ES-I3 (cell line): ENCODE data around the gene BMP6.

Experiments
- H3K36me3 ChIP-seq: 2 replicates; pipeline ENCODE4 v1.6.1; 2013; ENCODE audit warnings: mild to moderate bottlenecking, low read length, control low read depth, moderate library complexity; ENCODE audit not compliant: insufficient read depth
- H3K4me1 ChIP-seq: 2 replicates; pipeline ENCODE4 v1.6.1; 2013; ENCODE audit warnings: mild to moderate bottlenecking, control low read depth, low read length; ENCODE audit not compliant: insufficient read depth
- H3K9ac ChIP-seq: 2 replicates; pipeline ENCODE4 v1.6.1; 2013; ENCODE audit warnings: low read depth, mild to moderate bottlenecking, low read length, moderate library complexity
- H3K9me3 ChIP-seq: 2 replicates; pipeline ENCODE4 v1.6.1; 2013; ENCODE audit warnings: mild to moderate bottlenecking, low read length, moderate library complexity; ENCODE audit not compliant: control insufficient read depth, insufficient read depth

BMP6 gene

DNA sequence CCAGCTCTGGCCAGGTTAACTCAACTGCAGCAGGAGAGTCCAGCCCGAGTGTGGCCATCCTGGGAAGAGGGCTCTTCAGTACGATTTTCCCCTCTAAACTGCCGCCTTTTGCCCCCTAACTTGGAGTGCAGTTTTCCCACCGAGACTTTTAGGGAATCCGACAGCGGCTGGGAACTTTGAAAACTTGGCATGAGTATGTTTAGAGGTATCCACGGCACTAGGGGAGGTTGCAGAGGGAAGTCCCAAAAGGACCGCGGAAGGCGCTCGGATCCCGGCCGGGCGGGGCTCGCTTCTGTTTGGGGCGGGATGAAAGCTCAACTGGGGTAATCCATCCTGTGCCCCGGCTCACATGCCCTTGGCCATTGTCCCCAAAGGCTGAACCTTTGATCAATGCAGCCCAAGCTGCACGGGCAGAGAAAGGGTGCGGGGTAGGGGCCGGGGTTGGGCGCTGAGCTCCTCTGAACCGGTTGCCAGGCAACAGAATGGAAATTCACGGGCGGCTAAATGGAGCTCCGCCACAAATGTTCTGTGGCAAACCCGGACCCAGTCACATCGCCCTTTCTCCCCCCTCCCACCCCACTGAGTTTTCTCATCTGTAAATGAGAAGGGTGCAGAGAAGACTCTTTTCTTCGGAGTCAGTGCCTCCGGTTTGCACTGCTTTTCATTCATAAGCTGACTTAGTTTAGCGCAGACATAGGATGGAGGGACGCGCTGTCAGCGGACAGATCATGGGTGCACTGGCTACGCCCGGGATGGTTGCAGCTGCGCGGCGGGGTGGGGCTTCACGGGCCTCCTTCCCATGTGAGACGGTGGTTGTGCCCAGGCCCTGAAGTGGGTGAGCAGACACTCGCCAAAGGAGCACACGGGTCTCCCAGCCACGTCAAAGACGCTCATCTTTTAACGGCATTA, 2.3 kb downstream of the BMP6 start:
- no peaks in the 10 kb centered on the region for H3K9me3 ChIP-seq
- H3K9ac ChIP-seq = peak overlapping the region; percentile 43; the same call in 1 of the 2 replicates
- no peaks in the 10 kb centered on the region for H3K36me3 ChIP-seq
- H3K4me1 ChIP-seq = peaks cover 13% of the 10 kb centered on the region

DNA sequence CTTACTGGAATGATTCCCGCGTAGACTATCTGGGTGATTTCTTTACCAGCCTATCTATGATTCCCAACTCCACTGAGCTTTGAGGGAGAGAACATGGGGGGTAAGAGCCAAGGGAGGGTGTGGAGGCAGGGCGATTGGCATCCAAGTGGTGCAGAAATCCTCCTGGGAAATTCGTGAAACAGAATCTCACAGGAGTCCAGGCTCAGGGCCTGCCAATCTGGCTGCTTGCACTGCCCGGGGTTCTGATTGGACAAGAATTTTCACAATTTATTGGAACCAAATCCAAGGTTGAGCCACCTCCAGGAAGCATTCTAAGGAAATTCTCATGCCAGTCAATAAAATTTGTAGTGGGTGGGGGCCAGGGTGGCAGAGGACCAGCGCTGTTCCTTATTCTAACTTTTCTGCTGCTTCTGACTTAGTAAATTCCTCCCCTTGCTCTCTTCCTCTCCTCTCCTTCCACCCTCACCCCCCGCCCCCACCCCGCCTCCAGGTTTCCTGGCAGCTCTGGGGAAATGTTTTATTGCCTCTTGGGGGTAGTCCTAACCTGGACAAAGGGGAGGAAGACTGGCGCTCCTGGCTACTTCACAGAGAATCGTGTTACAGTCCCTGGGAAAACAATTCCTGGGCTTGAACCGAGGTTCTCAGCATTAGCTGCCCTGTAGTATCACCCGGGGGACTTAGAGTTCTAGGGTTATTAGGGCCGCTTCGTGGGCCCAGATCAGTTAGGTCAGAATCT, 3.1 kb downstream of the BMP6 start:
- peaks cover 13% of the 10 kb centered on the region for H3K4me1 ChIP-seq
- peak overlapping the region; percentile 43; the same call in 1 of the 2 replicates for H3K9ac ChIP-seq
- H3K36me3 ChIP-seq = no peaks in the 10 kb centered on the region
- no peaks in the 10 kb centered on the region for H3K9me3 ChIP-seq

DNA sequence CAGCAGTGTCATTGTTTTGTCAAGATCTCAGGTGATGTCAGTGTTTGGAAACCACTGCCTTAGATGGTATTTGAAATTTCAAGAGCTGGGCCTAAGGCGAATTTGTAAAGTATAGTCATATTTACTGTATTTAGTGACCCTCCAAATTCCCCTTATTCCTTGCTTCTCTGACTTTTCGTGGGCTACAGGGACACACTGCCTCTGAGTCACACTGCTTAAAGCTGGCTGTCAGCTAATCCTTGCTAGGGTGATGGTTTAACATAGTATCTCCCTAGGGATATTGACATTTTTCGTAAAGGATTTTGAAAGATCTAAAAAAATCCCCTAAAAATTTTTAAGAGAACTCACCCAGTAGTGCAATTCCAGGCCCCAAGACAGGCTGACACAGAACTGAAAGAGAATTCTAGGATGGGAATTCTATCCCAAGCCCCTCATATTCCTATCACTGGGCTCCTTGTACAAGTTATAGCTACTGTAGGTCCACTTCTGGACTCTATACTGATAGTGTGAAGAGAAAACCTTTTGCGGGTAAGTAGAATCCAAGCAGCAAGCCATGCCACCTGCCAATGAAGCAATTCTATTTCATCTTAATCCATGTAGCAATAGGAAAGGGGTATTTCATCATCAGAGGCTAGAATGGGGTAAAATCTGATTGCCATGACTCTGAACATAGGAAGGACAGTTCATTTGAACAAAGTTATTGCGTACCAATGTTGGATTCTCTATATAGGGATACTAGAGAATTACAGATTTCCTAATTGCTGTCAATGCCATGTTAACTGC, 4.3 kb downstream of the BMP6 start:
- Histone ChIP-seq H3K4me1 (peaks cover 13% of the 10 kb centered on the region), H3K9ac (no peak overlapping the region), H3K36me3 (no peaks in the 10 kb centered on the region), H3K9me3 (no peaks in the 10 kb centered on the region)

DNA sequence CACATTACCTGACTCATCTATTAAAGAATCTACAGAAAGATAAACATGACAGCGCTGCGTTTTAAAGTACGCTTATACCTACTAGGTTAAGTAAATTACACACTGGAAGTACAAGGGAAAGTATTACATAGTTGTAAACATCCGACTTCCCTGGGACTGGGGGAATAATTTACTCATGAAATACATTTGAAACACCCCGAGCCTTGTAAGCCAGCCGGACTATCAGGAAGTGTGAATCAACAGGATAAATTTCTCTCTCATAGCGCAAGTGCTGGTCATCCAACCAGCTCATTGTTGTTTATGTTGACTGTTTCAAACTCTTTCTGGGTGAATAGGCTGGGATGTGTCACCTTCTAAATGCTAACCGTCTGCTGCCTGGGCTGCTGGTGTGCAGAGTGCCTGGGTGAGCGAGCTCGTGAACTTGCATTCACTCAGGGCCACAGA, 4.9 kb downstream of the BMP6 start:
- Histone ChIP-seq H3K4me1 (peaks cover 13% of the 10 kb centered on the region), H3K9ac (no peak overlapping the region)

DNA sequence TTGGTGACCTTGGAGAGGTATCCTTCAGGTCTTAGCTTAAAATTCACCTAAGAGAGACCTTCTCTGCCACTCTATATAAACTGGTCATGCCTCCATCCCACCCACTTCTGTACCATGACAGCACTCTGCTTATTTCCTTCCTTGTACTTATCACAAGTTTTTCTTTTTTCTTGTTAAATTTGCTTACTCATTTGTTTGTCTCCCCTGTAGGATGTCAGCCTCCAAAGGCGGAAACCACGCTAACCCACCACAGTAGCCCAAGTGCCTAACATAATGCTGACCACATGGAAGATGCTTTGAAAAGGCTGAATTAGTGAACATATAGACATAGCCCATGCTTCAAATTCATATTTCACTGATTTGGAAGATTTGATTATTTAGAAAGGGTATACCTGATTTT, 5.4 kb downstream of the BMP6 start:
- H3K4me1 ChIP-seq = peaks cover 13% of the 10 kb centered on the region
- H3K36me3 ChIP-seq = no peaks in the 10 kb centered on the region
- no peaks in the 10 kb centered on the region for H3K9me3 ChIP-seq
- no peak overlapping the region for H3K9ac ChIP-seq

More for the DNA sequence above, 4.9 kb downstream of the BMP6 start:
- Histone ChIP-seq H3K9me3 (no peaks in the 10 kb centered on the region), H3K36me3 (no peaks in the 10 kb centered on the region)

DNA sequence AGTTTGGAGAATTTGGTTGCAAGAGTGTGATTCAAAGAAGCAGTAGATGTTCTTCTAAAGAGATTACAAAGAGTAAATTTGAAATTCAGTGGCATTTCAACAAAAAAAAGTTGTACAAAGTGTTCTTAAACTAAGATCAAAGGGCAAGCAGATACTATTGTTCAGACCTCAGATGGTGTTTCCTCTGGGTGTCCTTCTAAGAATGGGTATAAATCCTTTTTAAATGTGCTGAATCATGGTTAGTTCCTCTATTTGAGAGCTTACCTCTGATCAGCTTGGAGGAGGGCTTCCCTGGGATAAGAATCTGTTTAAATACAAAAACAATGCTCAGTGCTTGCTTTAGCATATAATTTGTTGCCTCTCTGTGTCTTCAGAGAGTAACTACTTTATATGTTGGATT, 6.3 kb downstream of the BMP6 start:
- Histone ChIP-seq H3K9me3 (no peaks in the 10 kb centered on the region), H3K4me1 (peaks cover 13% of the 10 kb centered on the region), H3K9ac (no peak overlapping the region), H3K36me3 (no peaks in the 10 kb centered on the region)

DNA sequence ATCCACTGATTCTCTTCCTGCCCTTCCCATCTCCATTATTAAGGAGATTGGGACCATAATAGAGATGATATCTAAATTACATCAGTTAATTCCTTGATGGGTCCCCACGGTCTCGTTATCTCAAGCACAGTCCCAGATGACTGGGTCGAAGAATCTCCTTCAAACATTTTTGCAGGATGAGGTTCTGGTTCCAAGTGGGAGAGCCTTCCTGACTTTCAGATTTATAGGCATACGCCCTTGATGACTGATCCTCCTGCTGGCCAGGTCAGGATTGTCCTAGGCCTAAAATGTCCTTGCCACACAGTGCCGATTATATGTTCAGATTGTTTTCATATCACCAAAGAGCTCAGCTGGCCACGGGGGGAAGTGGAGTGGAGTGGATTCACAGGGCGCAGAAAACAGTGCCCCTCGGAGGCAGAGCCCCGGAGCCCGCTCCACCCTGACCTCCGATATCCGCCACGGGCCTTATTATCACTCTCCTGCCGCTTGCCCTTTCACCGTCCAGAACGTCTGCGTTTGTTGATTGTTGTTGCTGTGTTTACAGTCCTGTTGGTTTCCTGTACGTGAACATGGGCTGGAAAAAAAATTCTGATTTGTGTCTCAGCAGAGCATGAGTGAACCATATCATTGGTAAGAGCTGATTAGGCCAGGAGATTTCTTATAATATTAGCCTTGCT, 8.9 kb downstream of the BMP6 start:
- peaks cover 7% of the 10 kb centered on the region; the same call in 1 of the 2 replicates for H3K4me1 ChIP-seq
- no peaks in the 10 kb centered on the region for H3K9me3 ChIP-seq
- no peaks in the 10 kb centered on the region for H3K36me3 ChIP-seq
- no peak overlapping the region for H3K9ac ChIP-seq

DNA sequence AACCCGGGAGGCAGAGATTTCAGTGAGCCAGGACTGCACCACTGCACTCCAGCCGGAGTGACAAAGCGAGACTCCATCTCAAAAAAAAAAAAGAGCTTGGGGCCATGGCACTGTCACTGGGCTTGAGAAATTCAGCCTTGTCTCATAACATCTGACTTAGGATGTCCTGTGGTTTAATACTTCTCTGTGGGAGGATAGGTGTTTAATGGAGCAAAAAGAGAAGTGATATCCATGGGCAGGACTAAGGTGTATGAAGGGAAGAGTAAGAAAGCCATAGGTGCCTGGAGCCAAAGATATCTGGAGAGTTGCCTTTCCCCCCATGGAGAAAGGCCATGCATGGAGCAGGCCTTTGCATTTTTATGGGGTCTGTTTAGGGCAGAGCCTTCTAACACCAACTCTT, 11.2 kb downstream of the BMP6 start:
- no peaks in the 10 kb centered on the region for H3K36me3 ChIP-seq
- no peak overlapping the region for H3K9ac ChIP-seq
- no peaks in the 10 kb centered on the region for H3K9me3 ChIP-seq
- H3K4me1 ChIP-seq = peaks cover 4% of the 10 kb centered on the region; the same call in 1 of the 2 replicates

DNA sequence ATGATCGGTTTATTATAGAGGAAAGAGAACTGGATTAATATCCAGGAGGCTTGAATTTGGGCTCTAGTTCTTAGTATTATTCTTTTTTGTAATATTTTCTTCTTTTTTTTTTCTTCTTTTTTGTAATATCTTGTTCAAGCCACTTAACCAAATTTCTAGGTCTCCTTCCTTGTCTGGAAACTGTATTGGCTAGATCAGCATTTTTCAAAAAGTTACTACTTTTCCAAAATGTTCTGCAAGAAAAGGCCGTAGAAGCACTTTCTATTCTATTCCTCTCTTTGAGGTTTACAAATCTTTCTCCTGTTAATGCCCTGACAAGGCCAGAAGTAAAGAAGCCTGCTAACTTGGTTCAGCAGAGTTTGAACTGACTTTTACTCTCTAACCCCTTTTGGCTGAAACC, 12.0 kb downstream of the BMP6 start:
- no peaks in the 10 kb centered on the region for H3K4me1 ChIP-seq
- H3K9me3 ChIP-seq = no peaks in the 10 kb centered on the region
- H3K9ac ChIP-seq = no peak overlapping the region
- no peaks in the 10 kb centered on the region for H3K36me3 ChIP-seq

DNA sequence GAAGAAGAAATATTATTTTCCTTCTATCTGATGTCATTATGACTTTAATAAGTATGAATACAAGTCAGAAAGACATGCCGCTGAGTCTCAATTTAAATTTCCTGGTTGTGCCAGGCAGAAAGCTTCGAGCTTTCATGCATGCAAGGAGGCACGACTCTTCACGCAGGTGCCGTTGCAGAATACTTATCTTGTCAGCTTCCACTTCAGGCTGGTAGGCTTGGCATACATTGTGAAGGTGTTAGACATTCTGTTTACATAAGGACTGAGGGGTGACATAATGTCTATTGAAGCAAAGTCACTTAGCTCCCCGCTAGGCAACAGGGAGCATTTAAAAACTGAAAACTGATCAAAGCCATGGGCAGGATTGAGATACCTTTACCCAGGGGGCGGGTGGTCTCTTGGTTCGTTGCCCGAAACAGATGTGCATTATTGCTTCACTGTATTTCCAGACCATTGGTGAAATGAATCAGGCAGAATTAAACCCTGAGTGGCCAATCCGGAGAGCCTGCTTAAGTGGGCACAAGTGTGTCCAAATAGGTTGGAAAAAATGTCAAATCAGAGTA, 16.4 kb downstream of the BMP6 start:
- Histone ChIP-seq H3K4me1 (no peaks in the 10 kb centered on the region), H3K9me3 (no peaks in the 10 kb centered on the region), H3K9ac (no peak overlapping the region), H3K36me3 (no peaks in the 10 kb centered on the region)

DNA sequence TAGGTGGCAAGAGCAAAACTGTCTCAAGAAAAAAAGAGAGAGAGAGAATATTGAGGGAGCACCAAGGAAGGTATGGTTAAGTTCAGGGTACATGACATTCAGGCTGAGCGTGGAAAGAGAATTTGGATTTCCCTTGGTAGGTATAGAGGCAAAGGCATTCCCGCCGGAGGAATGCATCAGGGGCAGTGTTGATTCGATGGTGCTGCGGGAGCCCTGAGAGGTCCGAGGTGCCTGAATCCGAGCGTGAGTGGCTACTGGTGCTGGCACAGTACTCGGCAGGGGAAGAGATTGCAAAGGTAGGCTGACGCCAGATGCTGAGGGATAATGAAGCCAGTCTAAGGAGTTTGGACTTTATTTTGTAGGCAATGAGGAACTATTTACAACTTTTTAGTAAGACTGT, 20.0 kb downstream of the BMP6 start:
- Histone ChIP-seq H3K4me1 (no peaks in the 10 kb centered on the region), H3K9ac (no peak overlapping the region), H3K36me3 (no peaks in the 10 kb centered on the region), H3K9me3 (no peaks in the 10 kb centered on the region)

DNA sequence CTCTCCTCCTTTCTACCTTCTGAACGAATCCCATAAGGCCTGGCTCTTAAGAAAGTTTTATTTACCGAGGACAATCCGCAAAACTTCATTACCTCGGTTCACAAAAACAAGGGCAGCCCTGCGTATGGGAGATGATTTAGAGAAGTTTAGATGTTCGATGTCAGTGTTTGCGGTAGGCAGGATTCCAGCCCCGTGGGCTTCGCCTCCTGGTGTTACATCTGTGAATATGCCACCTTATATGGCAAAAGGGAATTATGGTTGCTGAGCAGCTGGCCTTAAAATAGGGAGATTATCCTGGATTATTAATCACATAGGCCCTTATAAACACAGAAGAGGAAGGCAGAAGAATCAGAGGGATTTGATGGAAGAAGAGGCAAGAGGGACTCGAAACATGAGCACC, 21.1 kb downstream of the BMP6 start:
- Histone ChIP-seq H3K4me1 (no peaks in the 10 kb centered on the region), H3K9ac (no peak overlapping the region), H3K36me3 (no peaks in the 10 kb centered on the region), H3K9me3 (no peaks in the 10 kb centered on the region)

DNA sequence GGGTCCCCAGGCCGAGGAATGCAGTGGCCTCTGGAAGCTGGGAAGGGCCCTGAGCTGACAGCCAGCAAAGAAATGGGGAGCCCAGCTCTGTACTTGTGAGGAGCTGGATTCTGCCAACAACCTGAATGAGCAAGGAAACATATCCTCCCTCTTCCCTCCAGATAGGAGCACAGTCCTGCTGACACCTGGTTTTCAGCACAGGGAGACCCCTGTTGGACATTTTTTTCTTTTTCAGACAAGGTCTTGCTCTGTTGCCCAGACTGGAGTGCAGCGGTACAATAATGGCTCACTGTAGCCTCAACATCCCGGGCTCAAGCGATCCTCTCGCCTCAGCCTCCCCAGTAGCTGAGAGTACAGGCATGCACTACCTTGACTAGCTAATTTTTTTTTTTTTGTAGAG, 21.5 kb downstream of the BMP6 start:
- Histone ChIP-seq H3K9ac (no peak overlapping the region), H3K9me3 (no peaks in the 10 kb centered on the region), H3K4me1 (no peaks in the 10 kb centered on the region), H3K36me3 (no peaks in the 10 kb centered on the region)
